A375 (cell line): ENCODE measurements around the gene CHD9NB. TPM values are rescaled to one million over a fixed set of nuclear protein-coding genes. Genes with fewer than 3 reads are reported as not detected.

Experiments used
- total RNA-seq: library from RNA; depleted of rRNA; stranded (reverse); fragments of >200 nt; shearing (Covaris generic); gene quantifications from 2 replicates; pipeline ENCODE4 v1.2.3, GENCODE V29; 2014; rRNA removed

CHD9NB gene
- 0.30 and 1.2 TPM in 2 replicates for total RNA-seq

GRCh38 chr16:53052519-53053501, at the start of gene CHD9NB:
CHD9NB (minus strand) TSS chr16:53052897; CDS start chr16:53044158, 8,739 bp downstream.

GRCh38 chr16:53054670-53055485, 2.2 kb upstream of the CHD9NB start, which contains the start of gene CHD9:
CHD9 (plus strand) TSS chr16:53054991; CDS start chr16:53156090, 101,099 bp downstream.

Other genes with a start within 250 kb of the CHD9NB start
- 26.6 and 45.5 TPM in 2 replicates for gene CHD9, start 2.1 kb upstream of the CHD9NB start, total RNA-seq